Astrocyte (in vitro differentiated cells and primary cell): ENCODE measurements around the gene GRM4.

ENCODE experiments used
- EZH2 ChIP-seq: IDR thresholded peaks from 2 replicates; pipeline ENCODE4 v1.6.1; 2012; ENCODE audit warnings: mild to moderate bottlenecking, low read length, inconsistent platforms; ENCODE audit not compliant: insufficient read depth
- TF ChIP-seq, protein P1 (sequence below): IDR thresholded peaks from 2 replicates; pipeline ENCODE4 v1.5.1; 2011; ENCODE audit warnings: low read depth, mild to moderate bottlenecking, inconsistent platforms, low read length, moderate library complexity; ENCODE audit not compliant: insufficient read depth

DNA sequence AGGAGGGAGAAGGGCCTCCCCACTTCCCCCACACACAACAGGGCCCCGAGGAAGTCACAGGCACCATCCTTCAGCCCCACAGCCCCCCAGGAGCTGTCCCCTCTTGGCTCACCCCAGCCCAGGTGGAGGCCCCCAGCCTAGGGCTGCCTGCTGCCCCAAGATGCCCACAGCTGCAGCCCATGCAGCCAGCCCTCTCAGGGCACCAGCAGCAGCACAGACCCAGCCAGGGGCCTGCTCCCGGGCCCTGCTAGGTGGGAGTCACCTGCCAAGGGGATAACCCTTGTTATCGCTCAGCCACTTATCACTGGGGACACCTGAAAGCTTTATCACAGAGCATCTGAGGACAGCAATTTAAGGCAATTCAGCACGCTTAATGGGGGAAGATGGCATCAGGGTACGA, 55.0 kb downstream of the GRM4 start:
- TF ChIP-seq, protein P1, sequence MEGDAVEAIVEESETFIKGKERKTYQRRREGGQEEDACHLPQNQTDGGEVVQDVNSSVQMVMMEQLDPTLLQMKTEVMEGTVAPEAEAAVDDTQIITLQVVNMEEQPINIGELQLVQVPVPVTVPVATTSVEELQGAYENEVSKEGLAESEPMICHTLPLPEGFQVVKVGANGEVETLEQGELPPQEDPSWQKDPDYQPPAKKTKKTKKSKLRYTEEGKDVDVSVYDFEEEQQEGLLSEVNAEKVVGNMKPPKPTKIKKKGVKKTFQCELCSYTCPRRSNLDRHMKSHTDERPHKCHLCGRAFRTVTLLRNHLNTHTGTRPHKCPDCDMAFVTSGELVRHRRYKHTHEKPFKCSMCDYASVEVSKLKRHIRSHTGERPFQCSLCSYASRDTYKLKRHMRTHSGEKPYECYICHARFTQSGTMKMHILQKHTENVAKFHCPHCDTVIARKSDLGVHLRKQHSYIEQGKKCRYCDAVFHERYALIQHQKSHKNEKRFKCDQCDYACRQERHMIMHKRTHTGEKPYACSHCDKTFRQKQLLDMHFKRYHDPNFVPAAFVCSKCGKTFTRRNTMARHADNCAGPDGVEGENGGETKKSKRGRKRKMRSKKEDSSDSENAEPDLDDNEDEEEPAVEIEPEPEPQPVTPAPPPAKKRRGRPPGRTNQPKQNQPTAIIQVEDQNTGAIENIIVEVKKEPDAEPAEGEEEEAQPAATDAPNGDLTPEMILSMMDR: no peak
- TF ChIP-seq EZH2: no peak
